Ascending aorta (tissue), 2 donors: ENCODE results near the gene DMRT3. TPM values are rescaled to one million over a fixed set of nuclear protein-coding genes. Genes with fewer than 3 reads are reported as not detected.

Experiments
- DNase-seq, 2 donors: peaks; one replicate each; pipeline ENCODE4 v3.0.0-alpha.2; 2019; ENCODE audit warnings: low spot score in 2 of 2
- H3K27ac ChIP-seq, 2 donors: fragments of 200-600 bp; sonication (generic); one replicate each; pipeline ENCODE4 v1.5.1; 2016 to 2017; ENCODE audit warnings: mild to moderate bottlenecking in 1 of 2
- H3K27me3 ChIP-seq: fragments of 200-600 bp; sonication (generic); one replicate; pipeline ENCODE4 v1.5.1; 2017
- H3K36me3 ChIP-seq, 2 donors: fragments of 200-600 bp; sonication (generic); one replicate each; pipeline ENCODE4 v1.5.1; 2016
- H3K4me1 ChIP-seq, 2 donors: fragments of 200-600 bp; sonication (generic); one replicate each; pipeline ENCODE4 v1.5.1; 2016 to 2017; ENCODE audit warnings: mild to moderate bottlenecking in 1 of 2
- H3K4me3 ChIP-seq, 2 donors: fragments of 200-600 bp; sonication (generic); one replicate each; pipeline ENCODE4 v1.5.1; 2016 to 2017; ENCODE audit warnings: mild to moderate bottlenecking in 1 of 2
- H3K9me3 ChIP-seq, 2 donors: fragments of 200-600 bp; sonication (generic); one replicate each; pipeline ENCODE4 v1.5.1; 2016
- CTCF ChIP-seq, 3 experiments: fragments of 200-600 bp in 2 of 3; fragments of 450-650 bp in 1 of 3; sonication (generic) in 2 of 3; IDR thresholded peaks; one replicate each; pipeline ENCODE4 v1.5.1; 2016 to 2019; ENCODE audit warnings: antibody characterized with exemption in 3 of 3, mild to moderate bottlenecking in 1 of 3, moderate library complexity in 1 of 3
- intact Hi-C: fragments of 100-400 bp; cut with DNase I; formaldehyde crosslinking; loops from one replicate; pipeline ENCODE4 v1.15.1; 2023
- total RNA-seq: library from RNA; depleted of rRNA; stranded (reverse); fragments of >200 nt; gene quantifications from one replicate; pipeline ENCODE4 v1.1.0, GENCODE V29; 2016

The DMRT3 gene
- total RNA-seq, 1 donor from 2014 or later, result not detected

- no peaks in the 10 kb centered on the region for H3K36me3 ChIP-seq
- H3K4me1 ChIP-seq, result no peaks in the 10 kb centered on the region
- no peak for DNase-seq
- H3K9me3 ChIP-seq, result no peaks in the 10 kb centered on the region
- TF ChIP-seq CTCF (IDR thresholded peaks at IDR 0.05), result no peak
- no peak overlapping the region for H3K4me3 ChIP-seq
- no peak overlapping the region for H3K27ac ChIP-seq
- H3K27me3 ChIP-seq, result no peaks in the 10 kb centered on the region
- intact Hi-C loops, result no loop called here
Measured at GRCh38 chr9:1025131-1025530, 48.7 kb downstream of the DMRT3 start.

GRCh38 chr9:1026219-1026618, 49.8 kb downstream of the DMRT3 start:
- H3K9me3 ChIP-seq, result no peaks in the 10 kb centered on the region
- intact Hi-C loops, result no loop called here
- no peaks in the 10 kb centered on the region for H3K27me3 ChIP-seq
- H3K4me1 ChIP-seq, result no peaks in the 10 kb centered on the region
- H3K36me3 ChIP-seq, result no peaks in the 10 kb centered on the region
- H3K4me3 ChIP-seq, result no peak overlapping the region
- no peak overlapping the region for H3K27ac ChIP-seq
- TF ChIP-seq CTCF (IDR thresholded peaks at IDR 0.05), result no peak
- DNase-seq, result no peak

- intact Hi-C loops, result no loop called here
Measured at GRCh38 chr9:1028501-1029190, 52.2 kb downstream of the DMRT3 start.

DNA sequence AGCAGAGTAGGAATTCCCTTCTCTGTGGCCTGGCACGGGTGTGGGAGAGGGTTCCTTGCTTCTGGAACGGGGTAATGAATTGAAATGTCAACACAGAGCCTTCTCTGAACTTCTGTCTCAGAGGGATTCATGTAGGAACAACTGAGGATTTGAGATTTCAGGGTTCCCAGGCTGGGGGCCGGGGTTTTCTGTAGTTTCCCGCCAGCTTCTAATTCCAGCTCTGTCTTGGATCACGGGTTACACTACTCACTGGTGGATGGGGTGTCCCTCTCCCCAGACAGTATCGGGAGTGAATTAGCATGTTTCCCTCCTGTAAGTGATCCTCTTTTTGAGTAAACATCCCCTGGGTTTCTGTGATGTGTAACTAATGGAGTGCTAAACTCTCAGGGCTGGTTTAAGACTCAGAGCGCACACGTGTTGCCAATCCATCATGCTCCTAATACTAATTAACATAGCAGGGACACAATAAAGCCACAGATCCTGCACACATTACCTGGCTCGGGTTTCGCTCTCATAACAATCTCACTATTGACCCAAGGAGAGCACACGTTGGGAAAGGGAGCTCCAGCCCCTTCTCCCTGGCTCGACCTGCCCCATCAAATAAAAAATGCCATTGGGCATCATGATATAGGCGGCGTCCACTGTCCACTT, 55.6 kb downstream of the DMRT3 start:
- no peak overlapping the region for H3K27ac ChIP-seq
- TF ChIP-seq CTCF (IDR thresholded peaks at IDR 0.05), result no peak
- H3K9me3 ChIP-seq, result no peaks in the 10 kb centered on the region
- no peaks in the 10 kb centered on the region for H3K36me3 ChIP-seq
- intact Hi-C loops, result no loop called here
- no peak overlapping the region for H3K4me3 ChIP-seq
- no peaks in the 10 kb centered on the region for H3K27me3 ChIP-seq
- no peaks in the 10 kb centered on the region for H3K4me1 ChIP-seq
- no peak for DNase-seq

More at GRCh38 chr9:1028501-1029190, 52.2 kb downstream of the DMRT3 start:
- H3K4me1 ChIP-seq, result no peaks in the 10 kb centered on the region
- no peak for TF ChIP-seq CTCF (IDR thresholded peaks at IDR 0.05)
- H3K27ac ChIP-seq, result no peak overlapping the region
- no peak overlapping the region for H3K4me3 ChIP-seq
- no peaks in the 10 kb centered on the region for H3K36me3 ChIP-seq
- H3K9me3 ChIP-seq, result no peaks in the 10 kb centered on the region
- DNase-seq, result no peak
- no peaks in the 10 kb centered on the region for H3K27me3 ChIP-seq

GRCh38 chr9:1034271-1034670, 57.8 kb downstream of the DMRT3 start:
- Histone ChIP-seq H3K36me3 (no peaks in the 10 kb centered on the region), H3K4me1 (no peaks in the 10 kb centered on the region), H3K4me3 (no peak overlapping the region), H3K27me3 (no peaks in the 10 kb centered on the region), H3K9me3 (no peaks in the 10 kb centered on the region), H3K27ac (no peak overlapping the region)
- no peak for TF ChIP-seq CTCF (IDR thresholded peaks at IDR 0.05)
- intact Hi-C loops, result no loop called here
- no peak for DNase-seq
